HEK293 (cell line): ENCODE results near the gene NR0B2.

Experiments
- GLIS1 ChIP-seq: fragments of 450-650 bp; formaldehyde crosslinking; IDR thresholded peaks from 2 replicates; pipeline ENCODE4 v1.5.1; 2016; ENCODE audit warnings: missing biosample characterization, missing genetic modification characterization
- KLF8 ChIP-seq: fragments of 450-650 bp; formaldehyde crosslinking; IDR thresholded peaks from 2 replicates; pipeline ENCODE4 v1.5.1; 2016; ENCODE audit warnings: missing biosample characterization, missing genetic modification characterization
- PATZ1 ChIP-seq: fragments of 450-650 bp; formaldehyde crosslinking; IDR thresholded peaks from 2 replicates; pipeline ENCODE4 v1.5.1; 2016; ENCODE audit warnings: missing biosample characterization, missing genetic modification characterization
- SCRT1 ChIP-seq: fragments of 450-650 bp; formaldehyde crosslinking; IDR thresholded peaks from 2 replicates; pipeline ENCODE4 v1.5.1; 2016; ENCODE audit warnings: missing biosample characterization, missing genetic modification characterization, borderline replicate concordance
- TRIM28 ChIP-seq: IDR thresholded peaks from 2 replicates; pipeline ENCODE4 v1.6.1; 2011; ENCODE audit warnings: low read length, control low read depth, borderline replicate concordance
- WT1 ChIP-seq: fragments of 450-650 bp; formaldehyde crosslinking; IDR thresholded peaks from 2 replicates; pipeline ENCODE4 v1.5.1; 2016; ENCODE audit warnings: missing biosample characterization, missing genetic modification characterization
- ZBTB10 ChIP-seq: fragments of 450-650 bp; formaldehyde crosslinking; IDR thresholded peaks from 2 replicates; pipeline ENCODE4 v1.5.1; 2016; ENCODE audit warnings: missing biosample characterization, missing genetic modification characterization
- ZBTB48 ChIP-seq: fragments of 450-650 bp; formaldehyde crosslinking; IDR thresholded peaks from 2 replicates; pipeline ENCODE4 v1.5.1; 2016; ENCODE audit warnings: missing biosample characterization, missing genetic modification characterization
- ZFP69B ChIP-seq: fragments of 450-650 bp; formaldehyde crosslinking; IDR thresholded peaks from 2 replicates; pipeline ENCODE4 v1.5.1; 2016; ENCODE audit warnings: missing biosample characterization, missing genetic modification characterization
- ZNF112 ChIP-seq: fragments of 450-650 bp; formaldehyde crosslinking; IDR thresholded peaks from 2 replicates; pipeline ENCODE4 v1.5.0; 2017; ENCODE audit warnings: missing biosample characterization, missing genetic modification characterization
- ZNF174 ChIP-seq: fragments of 450-650 bp; formaldehyde crosslinking; IDR thresholded peaks from 2 replicates; pipeline ENCODE4 v1.5.0; 2017; ENCODE audit warnings: missing biosample characterization, mild to moderate bottlenecking, missing genetic modification characterization
- ZNF221 ChIP-seq: fragments of 450-650 bp; formaldehyde crosslinking; IDR thresholded peaks from 2 replicates; pipeline ENCODE4 v1.5.1; 2017; ENCODE audit warnings: missing biosample characterization, missing genetic modification characterization, borderline replicate concordance
- ZNF266 ChIP-seq: fragments of 450-650 bp; formaldehyde crosslinking; IDR thresholded peaks from 2 replicates; pipeline ENCODE4 v1.5.1; 2016; ENCODE audit warnings: missing biosample characterization, missing genetic modification characterization, low read depth
- ZNF354C ChIP-seq: fragments of 450-650 bp; formaldehyde crosslinking; IDR thresholded peaks from 2 replicates; pipeline ENCODE4 v1.5.1; 2016; ENCODE audit warnings: missing biosample characterization, missing genetic modification characterization, low read depth, borderline replicate concordance
- ZNF394 ChIP-seq: fragments of 450-650 bp; formaldehyde crosslinking; IDR thresholded peaks from 2 replicates; pipeline ENCODE4 v1.5.1; 2016; ENCODE audit warnings: missing biosample characterization, missing genetic modification characterization, mild to moderate bottlenecking, moderate library complexity, borderline replicate concordance
- ZNF404 ChIP-seq: fragments of 450-650 bp; formaldehyde crosslinking; IDR thresholded peaks from 2 replicates; pipeline ENCODE4 v1.5.1; 2017; ENCODE audit warnings: missing biosample characterization, missing genetic modification characterization
- ZNF423 ChIP-seq: fragments of 450-650 bp; formaldehyde crosslinking; IDR thresholded peaks from 2 replicates; pipeline ENCODE4 v1.5.1; 2016; ENCODE audit warnings: missing biosample characterization, missing genetic modification characterization
- ZNF473 ChIP-seq: fragments of 450-650 bp; formaldehyde crosslinking; IDR thresholded peaks from 2 replicates; pipeline ENCODE4 v1.5.1; 2017; ENCODE audit warnings: missing biosample characterization, missing genetic modification characterization
- ZNF521 ChIP-seq: fragments of 450-650 bp; formaldehyde crosslinking; IDR thresholded peaks from 2 replicates; pipeline ENCODE4 v1.5.1; 2017; ENCODE audit warnings: missing biosample characterization, mild to moderate bottlenecking, missing genetic modification characterization
- ZNF529 ChIP-seq: fragments of 450-650 bp; formaldehyde crosslinking; IDR thresholded peaks from 2 replicates; pipeline ENCODE4 v1.5.1; 2017; ENCODE audit warnings: missing genetic modification characterization, missing biosample characterization; ENCODE audit not compliant: insufficient replicate concordance
- ZNF549 ChIP-seq: fragments of 450-650 bp; IDR thresholded peaks from 2 replicates; pipeline ENCODE4 v1.5.1; 2018; ENCODE audit warnings: missing biosample characterization, missing genetic modification characterization, mild to moderate bottlenecking, inconsistent platforms, moderate library complexity
- ZNF561 ChIP-seq: fragments of 450-650 bp; IDR thresholded peaks from 2 replicates; pipeline ENCODE4 v1.5.1; 2018; ENCODE audit warnings: missing biosample characterization, missing genetic modification characterization, borderline replicate concordance
- ZNF623 ChIP-seq: fragments of 450-650 bp; formaldehyde crosslinking; IDR thresholded peaks from 2 replicates; pipeline ENCODE4 v1.5.1; 2016; ENCODE audit warnings: missing biosample characterization, missing genetic modification characterization
- ZNF747 ChIP-seq: fragments of 450-650 bp; formaldehyde crosslinking; IDR thresholded peaks from 2 replicates; pipeline ENCODE4 v1.5.1; 2016; ENCODE audit warnings: missing biosample characterization, missing genetic modification characterization
- ZNF768 ChIP-seq: fragments of 450-650 bp; formaldehyde crosslinking; IDR thresholded peaks from 2 replicates; pipeline ENCODE4 v1.5.1; 2018; ENCODE audit warnings: missing biosample characterization, mild to moderate bottlenecking, missing genetic modification characterization
- ZNF785 ChIP-seq: fragments of 450-650 bp; formaldehyde crosslinking; IDR thresholded peaks from 2 replicates; pipeline ENCODE4 v1.5.1; 2016; ENCODE audit warnings: missing biosample characterization, missing genetic modification characterization
- ZNF830 ChIP-seq: fragments of 450-650 bp; IDR thresholded peaks from 2 replicates; pipeline ENCODE4 v1.5.0; 2018; ENCODE audit warnings: missing biosample characterization, missing genetic modification characterization, low read depth, mild to moderate bottlenecking, moderate library complexity
- ZNF837 ChIP-seq: fragments of 450-650 bp; formaldehyde crosslinking; IDR thresholded peaks from 2 replicates; pipeline ENCODE4 v1.5.1; 2016; ENCODE audit warnings: missing biosample characterization, missing genetic modification characterization
- TF ChIP-seq, protein P1 (sequence below): fragments of 450-650 bp; formaldehyde crosslinking; IDR thresholded peaks from 2 replicates; pipeline ENCODE4 v1.5.1; 2016; ENCODE audit warnings: missing biosample characterization, missing genetic modification characterization
- TF ChIP-seq, protein P2 (sequence below): fragments of 450-650 bp; formaldehyde crosslinking; IDR thresholded peaks from 2 replicates; pipeline ENCODE4 v1.5.1; 2016; ENCODE audit warnings: missing biosample characterization, missing genetic modification characterization

NR0B2 gene

DNA sequence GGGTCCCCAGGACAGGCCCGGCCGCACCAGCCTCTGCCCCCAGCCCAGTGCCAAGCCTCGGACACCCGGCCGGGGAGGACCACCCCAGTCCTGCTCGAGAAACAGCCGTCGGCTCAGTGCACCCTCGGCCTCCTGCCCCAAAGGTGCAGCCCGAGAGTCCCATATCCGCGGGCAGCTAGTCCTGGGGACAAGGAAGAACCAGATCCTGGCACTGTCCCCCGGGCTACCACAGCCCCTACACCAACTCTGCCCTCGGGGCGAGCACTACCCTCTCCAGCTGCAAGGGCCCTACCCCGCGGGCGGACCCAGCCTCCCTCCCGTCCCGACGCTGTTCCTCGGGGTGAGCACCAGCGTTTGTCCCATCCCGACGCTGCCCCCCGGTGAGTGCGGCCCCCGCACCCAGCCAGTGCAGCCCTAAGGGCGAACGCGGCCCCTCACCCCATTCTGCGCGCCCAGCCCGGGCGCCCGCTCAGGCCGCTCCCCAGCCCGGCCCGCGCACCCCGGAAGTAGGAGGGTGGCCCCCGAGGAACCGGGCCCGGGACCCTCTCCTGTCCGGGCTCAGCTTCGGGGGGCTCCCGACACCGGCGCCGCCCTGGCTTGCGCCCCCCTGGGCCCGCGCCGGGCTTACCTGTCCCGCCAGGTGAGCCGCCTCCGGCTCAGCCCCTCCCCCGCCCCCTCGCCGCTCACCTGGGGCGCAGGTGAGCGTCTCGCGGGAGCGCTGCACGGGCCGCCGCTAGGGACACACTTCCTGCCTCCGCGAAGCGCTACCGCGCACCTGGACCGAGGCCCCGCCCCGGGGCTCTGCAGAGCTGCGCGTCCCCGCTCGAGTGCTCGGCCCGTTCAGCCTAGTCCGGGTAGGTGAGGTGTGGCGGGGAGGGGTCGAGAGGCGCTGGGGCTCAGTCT, 46.2 kb upstream of the NR0B2 start, which contains the start of gene KDF1 (continued):
- TF ChIP-seq ZNF521 (tag by site-specific recombination) = no peak
- TF ChIP-seq ZNF623 (tag by site-specific recombination) = no peak
- peak; percentile 87 for TF ChIP-seq ZNF423 (tag by site-specific recombination)
- no peak; the same call in 1 of the 2 replicates for TF ChIP-seq KLF8 (tag by site-specific recombination)
- no peak for TF ChIP-seq ZNF112
- no peak for TF ChIP-seq ZNF404
- TF ChIP-seq PATZ1 (tag by site-specific recombination) = peak; percentile 58
- no peak for TF ChIP-seq ZNF768 (tag by site-specific recombination)
- peak; percentile 49; the same call in 1 of the 2 replicates for TF ChIP-seq ZBTB48 (tag by site-specific recombination)
- no peak for TF ChIP-seq ZNF174
- TF ChIP-seq, protein P1, sequence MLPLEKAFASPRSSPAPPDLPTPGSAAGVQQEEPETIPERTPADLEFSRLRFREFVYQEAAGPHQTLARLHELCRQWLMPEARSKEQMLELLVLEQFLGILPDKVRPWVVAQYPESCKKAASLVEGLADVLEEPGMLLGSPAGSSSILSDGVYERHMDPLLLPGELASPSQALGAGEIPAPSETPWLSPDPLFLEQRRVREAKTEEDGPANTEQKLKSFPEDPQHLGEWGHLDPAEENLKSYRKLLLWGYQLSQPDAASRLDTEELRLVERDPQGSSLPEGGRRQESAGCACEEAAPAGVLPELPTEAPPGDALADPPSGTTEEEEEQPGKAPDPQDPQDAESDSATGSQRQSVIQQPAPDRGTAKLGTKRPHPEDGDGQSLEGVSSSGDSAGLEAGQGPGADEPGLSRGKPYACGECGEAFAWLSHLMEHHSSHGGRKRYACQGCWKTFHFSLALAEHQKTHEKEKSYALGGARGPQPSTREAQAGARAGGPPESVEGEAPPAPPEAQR (tag by site-specific recombination) = no peak
- no peak for TF ChIP-seq ZNF529 (tag by site-specific recombination)
- TF ChIP-seq ZNF266 (tag by site-specific recombination) = no peak
- TF ChIP-seq ZNF221 (tag by site-specific recombination) = no peak
- TF ChIP-seq ZNF830 (tag by site-specific recombination) = no peak
- TF ChIP-seq ZNF785 = no peak
- TF ChIP-seq ZNF561 = peak; percentile 58; the same call in 1 of the 2 replicates
- TF ChIP-seq ZNF747 (tag by site-specific recombination) = no peak
- no peak for TF ChIP-seq ZNF354C
- TF ChIP-seq ZNF837 = no peak
- TF ChIP-seq ZNF394 (tag by site-specific recombination) = no peak
- TF ChIP-seq SCRT1 (tag by site-specific recombination) = peak; percentile 98; the same call in 1 of the 2 replicates
- TF ChIP-seq GLIS1 = peak; percentile 17; the same call in 1 of the 2 replicates
- no peak for TF ChIP-seq ZNF549 (tag by site-specific recombination)
- TF ChIP-seq ZNF473 (tag by site-specific recombination) = no peak
- no peak for TF ChIP-seq ZFP69B (tag by site-specific recombination)
- no peak for TF ChIP-seq TRIM28
- no peak for TF ChIP-seq WT1 (tag by site-specific recombination)
- 0 out of 2 replicates have a peak, but pooled peaks have one; percentile 20 for TF ChIP-seq ZBTB10 (tag by site-specific recombination)
- TF ChIP-seq, protein P2, sequence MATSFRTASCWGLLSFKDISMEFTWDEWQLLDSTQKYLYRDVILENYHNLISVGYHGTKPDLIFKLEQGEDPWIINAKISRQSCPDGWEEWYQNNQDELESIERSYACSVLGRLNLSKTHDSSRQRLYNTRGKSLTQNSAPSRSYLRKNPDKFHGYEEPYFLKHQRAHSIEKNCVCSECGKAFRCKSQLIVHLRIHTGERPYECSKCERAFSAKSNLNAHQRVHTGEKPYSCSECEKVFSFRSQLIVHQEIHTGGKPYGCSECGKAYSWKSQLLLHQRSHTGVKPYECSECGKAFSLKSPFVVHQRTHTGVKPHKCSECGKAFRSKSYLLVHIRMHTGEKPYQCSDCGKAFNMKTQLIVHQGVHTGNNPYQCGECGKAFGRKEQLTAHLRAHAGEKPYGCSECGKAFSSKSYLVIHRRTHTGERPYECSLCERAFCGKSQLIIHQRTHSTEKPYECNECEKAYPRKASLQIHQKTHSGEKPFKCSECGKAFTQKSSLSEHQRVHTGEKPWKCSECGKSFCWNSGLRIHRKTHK (tag by site-specific recombination) = no peak
